Neural cell (in vitro differentiated cells): ENCODE measurements around the gene CLK3.

Experiments used
- CTCF ChIP-seq: fragments of 450-650 bp; IDR thresholded peaks from 2 replicates; pipeline ENCODE4 v1.5.1; 2014; ENCODE audit warnings: antibody characterized with exemption, mild to moderate bottlenecking, moderate library complexity; ENCODE audit not compliant: poor library complexity, severe bottlenecking
- EP300 ChIP-seq: fragments of 450-650 bp; conservative IDR thresholded peaks from 2 replicates; pipeline ENCODE4 v1.6.1; 2014; ENCODE audit warnings: antibody characterized with exemption, mild to moderate bottlenecking, moderate library complexity; ENCODE audit not compliant: poor library complexity, severe bottlenecking
- EZH2 ChIP-seq: fragments of 200-600, 300-800 bp; shearing (Covaris generic), sonication (generic); IDR thresholded peaks from 2 replicates; pipeline ENCODE4 v1.6.1; 2014; ENCODE audit warnings: antibody characterized with exemption, low read length, borderline replicate concordance, mild to moderate bottlenecking; ENCODE audit not compliant: insufficient read depth, poor library complexity, severe bottlenecking
- MXI1 ChIP-seq: fragments of 450-650 bp; conservative IDR thresholded peaks from 2 replicates; pipeline ENCODE4 v1.6.1; 2014; ENCODE audit warnings: antibody characterized with exemption, mild to moderate bottlenecking; ENCODE audit not compliant: poor library complexity, severe bottlenecking
- POLR2AphosphoS5 ChIP-seq: IDR thresholded peaks from 2 replicates; pipeline ENCODE4 v1.6.1; 2012
- SMC3 ChIP-seq: fragments of 450-650 bp; conservative IDR thresholded peaks from 2 replicates; pipeline ENCODE4 v1.6.1; 2014; ENCODE audit warnings: antibody characterized with exemption, mild to moderate bottlenecking, moderate library complexity; ENCODE audit not compliant: poor library complexity
- TAF1 ChIP-seq: IDR thresholded peaks from 2 replicates; pipeline ENCODE4 v1.6.1; 2012; ENCODE audit warnings: low read depth

DNA sequence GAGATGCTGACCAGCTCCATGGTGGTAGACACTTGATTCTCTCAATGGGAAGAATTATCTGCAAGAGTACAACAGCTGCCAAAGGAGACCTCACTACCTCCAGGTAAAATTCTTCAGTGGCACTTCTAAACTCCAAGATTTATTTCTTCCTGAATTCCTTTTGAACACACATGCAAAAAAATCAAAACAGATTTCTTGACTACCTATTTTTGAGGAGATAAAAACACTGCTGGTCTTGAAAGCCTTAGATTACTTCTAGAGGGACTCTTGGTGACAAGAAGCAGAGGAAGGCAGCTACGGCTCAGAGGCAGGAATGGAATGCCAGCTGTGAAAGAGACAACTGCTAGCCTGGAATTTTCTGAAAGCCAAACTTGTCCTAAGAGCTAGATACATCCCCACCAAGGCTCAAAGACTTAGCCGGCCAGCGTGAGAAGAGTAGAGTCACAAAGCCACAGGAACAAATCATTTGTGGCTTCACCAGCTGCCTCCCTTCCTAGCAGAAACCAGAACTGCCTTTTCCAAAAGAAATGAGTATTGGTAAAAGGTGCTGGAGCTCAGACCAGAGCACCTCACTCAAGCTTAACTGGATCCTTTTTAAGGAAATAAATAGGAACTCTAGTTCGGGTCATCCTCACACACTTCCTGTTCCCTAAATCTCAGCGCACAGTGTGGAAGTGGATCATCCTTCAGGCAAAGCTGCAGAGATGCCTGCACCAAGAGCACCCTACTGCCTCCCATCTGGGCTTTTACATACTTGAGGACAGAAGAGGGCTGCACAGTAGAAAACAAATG lies 32.6 kb downstream of the CLK3 start:
- TF ChIP-seq EP300 (no peak), CTCF (no peak), POLR2AphosphoS5 (no peak), EZH2 (no peak), MXI1 (no peak), SMC3 (no peak), TAF1 (no peak)
